Left kidney (tissue), 2 donors: ENCODE measurements around the gene EID3. TPM values are rescaled to one million over a fixed set of nuclear protein-coding genes. Genes with fewer than 3 reads are reported as not detected.
"Not testable (repeated sequence)": the region's sequence is repeated elsewhere in the genome, so short reads cannot be mapped to it uniquely, and the experiment has no call there.

Experiments used
- DNase-seq: peaks from one replicate; pipeline ENCODE4 v3.0.0-alpha.2; 2013
- polyA plus RNA-seq: library from polyadenylated mRNA; unstranded; fragments of 120-200 nt; gene quantifications from one replicate; pipeline ENCODE4 v1.2.1, GENCODE V29; 2013; ENCODE audit not compliant: insufficient read length

The EID3 gene
- polyA plus RNA-seq, 1 donor, result 3.9 TPM

- peak; percentile 81 for DNase-seq
Measured at GRCh38 chr12:104288635-104289274, 14.8 kb upstream of the EID3 start.

- no peak for DNase-seq
Measured at GRCh38 chr12:104290320-104290719, 13.2 kb upstream of the EID3 start.

GRCh38 chr12:104290855-104291254, 12.7 kb upstream of the EID3 start:
- no peak for DNase-seq

GRCh38 chr12:104291867-104292524, 11.5 kb upstream of the EID3 start:
- DNase-seq, result no peak

GRCh38 chr12:104292872-104293794, 10.4 kb upstream of the EID3 start:
- no peak for DNase-seq

- not testable (repeated sequence) for DNase-seq
Measured at GRCh38 chr12:104294158-104294859, 9.2 kb upstream of the EID3 start.

GRCh38 chr12:104294927-104295668, 8.4 kb upstream of the EID3 start:
- DNase-seq, result no peak

- DNase-seq, result no peak
Measured at GRCh38 chr12:104295954-104296353, 7.6 kb upstream of the EID3 start.

- DNase-seq, result no peak
Measured at GRCh38 chr12:104296718-104297117, 6.8 kb upstream of the EID3 start.

GRCh38 chr12:104297477-104298113, 5.9 kb upstream of the EID3 start:
- DNase-seq, result no peak

GRCh38 chr12:104299842-104300481, 3.6 kb upstream of the EID3 start:
- no peak for DNase-seq

- DNase-seq, result no peak
Measured at GRCh38 chr12:104304261-104305009, 896 bp downstream of the EID3 start.

- DNase-seq, result no peak
Measured at GRCh38 chr12:104305349-104305748, 1.8 kb downstream of the EID3 start.

GRCh38 chr12:104306376-104306775, 2.8 kb downstream of the EID3 start:
- DNase-seq, result no peak

- no peak for DNase-seq
Measured at GRCh38 chr12:104306943-104307654, 3.6 kb downstream of the EID3 start.

GRCh38 chr12:104307655-104308000, 4.1 kb downstream of the EID3 start:
- no peak for DNase-seq

- no peak for DNase-seq
Measured at GRCh38 chr12:104309446-104309993, 6.0 kb downstream of the EID3 start.

GRCh38 chr12:104310751-104311633, 7.5 kb downstream of the EID3 start:
- no peak for DNase-seq
